H1 (cell line): ENCODE results near the gene SGCG. TPM values are rescaled to one million over a fixed set of nuclear protein-coding genes. Genes with fewer than 3 reads are reported as not detected.

Experiments used
- CTCF ChIA-PET: fragments of 300-600 bp; sonication (Branson Sonifier 250); formaldehyde crosslinking; loops from one replicate; lab custom pipeline; 2021; ENCODE audit not compliant: partially characterized antibody; lab: Charles Lee
- POLR2A ChIA-PET: fragments of 300-600 bp; sonication (Branson Sonifier 250); formaldehyde crosslinking; loops from one replicate; lab custom pipeline; 2021; ENCODE audit warnings: inconsistent platforms; ENCODE audit not compliant: partially characterized antibody; lab: Charles Lee
- DNase-seq, 2 experiments: peaks; one replicate each; pipeline versions ENCODE4 v3.0.0 to v3.0.0-alpha.2; 2010 to 2022; ENCODE audit warnings: low spot score in 2 of 2, low read depth in 1 of 2, mixed read lengths in 1 of 2
- FAIRE-seq: peaks from 2 replicates; lab custom pipeline; 2011; peaks lifted over from hg19 to GRCh38; lab: Jason Lieb, UNC
- H2AFZ ChIP-seq: 2 replicates; pipeline ENCODE4 v1.8.1; 2012; ENCODE audit warnings: low read length, inconsistent platforms
- H2AK5ac ChIP-seq: 2 replicates; pipeline ENCODE4 v1.6.1; 2013; ENCODE audit warnings: low read depth, low read length
- H2BK120ac ChIP-seq: replicated peaks from 2 replicates; pipeline ENCODE3; 2013; ENCODE audit warnings: low read depth, low read length, inconsistent platforms
- H2BK12ac ChIP-seq: 2 replicates; pipeline ENCODE4 v1.6.1; 2013; ENCODE audit warnings: low read depth, low read length
- H2BK15ac ChIP-seq: 2 replicates; pipeline ENCODE4 v1.6.1; 2013; ENCODE audit warnings: low read length
- H2BK20ac ChIP-seq: 2 replicates; pipeline ENCODE4 v1.6.1; 2013; ENCODE audit warnings: low read length
- H2BK5ac ChIP-seq: 2 replicates; pipeline ENCODE4 v1.6.1; 2013; ENCODE audit warnings: low read depth, low read length
- H3K14ac ChIP-seq: 2 replicates; pipeline ENCODE4 v1.6.1; 2013; ENCODE audit warnings: inconsistent platforms; ENCODE audit not compliant: insufficient read length
- H3K18ac ChIP-seq: 2 replicates; pipeline ENCODE4 v1.6.1; 2013; ENCODE audit warnings: low read length; ENCODE audit errors: extremely low read depth
- H3K23ac ChIP-seq: 2 replicates; pipeline ENCODE4 v1.6.1; 2013; ENCODE audit warnings: inconsistent platforms; ENCODE audit not compliant: insufficient read length
- H3K23me2 ChIP-seq: 2 replicates; pipeline ENCODE4 v1.6.1; 2013; ENCODE audit warnings: low read depth, low read length
- H3K27ac ChIP-seq: 2 replicates; pipeline ENCODE4 v1.6.1; 2011; ENCODE audit warnings: low read depth, low read length, inconsistent platforms
- H3K27me3 ChIP-seq, 4 experiments: replicated peaks in 1 of 4; 1 replicate in 1 of 4; 2 replicates in 3 of 4; pipeline versions ENCODE4 v1.6.1 to v1.8.1; 2011 to 2013; ENCODE audit warnings: low read length in 3 of 4, mild to moderate bottlenecking in 3 of 4, inconsistent platforms in 2 of 4, mixed read lengths in 2 of 4, moderate library complexity in 1 of 4; ENCODE audit not compliant: control insufficient read depth in 3 of 4, insufficient read depth in 3 of 4; ENCODE audit errors: extremely low read depth in 1 of 4
- H3K36me3 ChIP-seq, 4 experiments: 2 replicates each; pipeline versions ENCODE4 v1.6.1 to v1.8.1; 2011 to 2013; ENCODE audit warnings: mild to moderate bottlenecking in 4 of 4, low read length in 3 of 4, moderate library complexity in 2 of 4, control low read depth in 1 of 4, inconsistent platforms in 1 of 4; ENCODE audit not compliant: insufficient read depth in 4 of 4, control insufficient read depth in 2 of 4
- H3K4ac ChIP-seq: replicated peaks from 2 replicates; pipeline ENCODE3; 2013; ENCODE audit warnings: low read length, low read depth, mixed read lengths, inconsistent platforms; ENCODE audit not compliant: insufficient read length
- H3K4me1 ChIP-seq, 4 experiments: replicated peaks in 1 of 4; 1 replicate in 1 of 4; 2 replicates in 3 of 4; pipeline versions ENCODE4 v1.6.1 to v1.8.1; 2011 to 2013; ENCODE audit warnings: low read length in 3 of 4, inconsistent platforms in 2 of 4, mixed read lengths in 1 of 4; ENCODE audit not compliant: insufficient read depth in 4 of 4, control insufficient read depth in 3 of 4
- H3K4me2 ChIP-seq, 2 experiments: 2 replicates each; pipeline versions ENCODE4 v1.6.1 to v1.8.1; 2011 to 2013; ENCODE audit warnings: low read depth in 2 of 2, low read length in 2 of 2, control low read depth in 1 of 2, inconsistent platforms in 1 of 2, mild to moderate bottlenecking in 1 of 2; ENCODE audit not compliant: insufficient read depth in 1 of 2
- H3K4me3 ChIP-seq, 4 experiments: fragments of 200-600, 300-600 bp in 1 of 4; sonication (generic), shearing (Covaris generic), sonication (Bioruptor Twin) in 1 of 4; 2 replicates each; pipeline versions ENCODE4 v1.5.1 to v1.8.1; 2011 to 2016; ENCODE audit warnings: low read length in 4 of 4, low read depth in 3 of 4, control low read depth in 2 of 4, inconsistent platforms in 2 of 4, mild to moderate bottlenecking in 2 of 4, mixed read lengths in 1 of 4, moderate library complexity in 1 of 4; ENCODE audit not compliant: insufficient read depth in 2 of 4; ENCODE audit errors: extremely low read depth in 1 of 4
- H3K56ac ChIP-seq: replicated peaks from 2 replicates; pipeline ENCODE3; 2013; ENCODE audit warnings: low read depth, mild to moderate bottlenecking, mixed read lengths, low read length, inconsistent platforms; ENCODE audit not compliant: insufficient read length
- H3K79me1 ChIP-seq: 2 replicates; pipeline ENCODE4 v1.6.1; 2013; ENCODE audit warnings: low read depth, low read length, control low read depth
- H3K79me2 ChIP-seq, 2 experiments: 2 replicates each; pipeline versions ENCODE4 v1.6.1 to v1.8.1; 2012 to 2013; ENCODE audit warnings: low read length in 2 of 2, mild to moderate bottlenecking in 2 of 2, inconsistent platforms in 1 of 2; ENCODE audit not compliant: insufficient read depth in 2 of 2, control insufficient read depth in 1 of 2
- H3K9ac ChIP-seq, 4 experiments: replicated peaks in 1 of 4; 1 replicate in 1 of 4; 2 replicates in 3 of 4; pipeline versions ENCODE4 v1.6.1 to v1.8.1; 2011 to 2013; ENCODE audit warnings: low read depth in 3 of 4, low read length in 3 of 4, control low read depth in 2 of 4, mild to moderate bottlenecking in 2 of 4, moderate library complexity in 2 of 4, inconsistent platforms in 1 of 4; ENCODE audit errors: extremely low read depth in 1 of 4
- H3K9me3 ChIP-seq, 2 experiments: 2 replicates each; pipeline versions ENCODE4 v1.6.1 to v1.8.1; 2012 to 2013; ENCODE audit warnings: mild to moderate bottlenecking in 2 of 2, moderate library complexity in 2 of 2, control low read depth in 1 of 2, inconsistent platforms in 1 of 2, low read depth in 1 of 2, low read length in 1 of 2, mixed read lengths in 1 of 2; ENCODE audit not compliant: insufficient read depth in 2 of 2
- H4K20me1 ChIP-seq, 2 experiments: replicated peaks in 1 of 2; 2 replicates each; pipeline versions ENCODE3 to v1.8.1; 2011 to 2013; ENCODE audit warnings: inconsistent platforms in 2 of 2, low read length in 2 of 2, mild to moderate bottlenecking in 1 of 2; ENCODE audit not compliant: insufficient read depth in 2 of 2, control insufficient read depth in 1 of 2
- H4K5ac ChIP-seq: 2 replicates; pipeline ENCODE4 v1.6.1; 2013; ENCODE audit warnings: low read length, low read depth, mixed read lengths, inconsistent platforms; ENCODE audit not compliant: insufficient read length
- H4K8ac ChIP-seq: 2 replicates; pipeline ENCODE4 v1.8.0; 2013; ENCODE audit warnings: mild to moderate bottlenecking, moderate library complexity, low read length, inconsistent platforms; ENCODE audit not compliant: insufficient read depth; ENCODE audit errors: extremely low read depth
- H4K91ac ChIP-seq: replicated peaks from 2 replicates; pipeline ENCODE3; 2013; ENCODE audit warnings: low read length, mixed read lengths, inconsistent platforms; ENCODE audit not compliant: insufficient read length
- CHD1 ChIP-seq: IDR thresholded peaks from 2 replicates; pipeline ENCODE4 v1.6.1; 2012; ENCODE audit warnings: low read depth, low read length, improper control_type of control experiment
- CHD2 ChIP-seq: IDR thresholded peaks from 2 replicates; pipeline ENCODE4 v1.6.1; 2012; ENCODE audit warnings: low read length, improper control_type of control experiment
- CREB1 ChIP-seq: IDR thresholded peaks from 2 replicates; pipeline ENCODE4 v1.6.1; 2012; ENCODE audit warnings: inconsistent platforms
- EGR1 ChIP-seq: IDR thresholded peaks from 2 replicates; pipeline ENCODE4 v1.6.1; 2011; ENCODE audit warnings: low read depth, low read length, borderline replicate concordance
- GABPA ChIP-seq: IDR thresholded peaks from 2 replicates; pipeline ENCODE4 v1.6.1; 2011; ENCODE audit warnings: mild to moderate bottlenecking, low read length, moderate library complexity, borderline replicate concordance; ENCODE audit not compliant: insufficient read depth
- HDAC6 ChIP-seq: IDR thresholded peaks from one replicate; pipeline ENCODE4 v1.7.1; 2012; ENCODE audit warnings: low read depth, mild to moderate bottlenecking, inconsistent platforms, low read length, moderate library complexity
- KDM4A ChIP-seq: IDR thresholded peaks from one replicate; pipeline ENCODE4 v1.7.1; 2012; ENCODE audit warnings: low read depth, mild to moderate bottlenecking, moderate library complexity, low read length, inconsistent platforms; ENCODE audit not compliant: severe bottlenecking
- NRF1 ChIP-seq: IDR thresholded peaks from 2 replicates; pipeline ENCODE4 v1.6.1; 2011; ENCODE audit warnings: mild to moderate bottlenecking, low read depth, low read length, improper control_type of control experiment
- PHF8 ChIP-seq: fragments of 200-600 bp; sonication (generic); conservative IDR thresholded peaks from 2 replicates; pipeline ENCODE4 v1.7.1; 2012; ENCODE audit warnings: low read depth, mild to moderate bottlenecking, inconsistent platforms, low read length, moderate library complexity
- POLR2A ChIP-seq, 2 experiments: IDR thresholded peaks; 1 replicate in 1 of 2; 2 replicates in 1 of 2; pipeline ENCODE4 v1.6.1; 2011; ENCODE audit warnings: low read depth in 2 of 2, low read length in 2 of 2, mild to moderate bottlenecking in 2 of 2; ENCODE audit errors: control extremely low read depth in 1 of 2
- RAD21 ChIP-seq, 2 experiments: IDR thresholded peaks in 1 of 2; conservative IDR thresholded peaks in 1 of 2; 2 replicates each; pipeline ENCODE4 v1.6.1; 2011; ENCODE audit warnings: low read depth in 2 of 2, low read length in 2 of 2, improper control_type of control experiment in 1 of 2, inconsistent platforms in 1 of 2, mild to moderate bottlenecking in 1 of 2, moderate library complexity in 1 of 2
- RXRA ChIP-seq: IDR thresholded peaks from 2 replicates; pipeline ENCODE4 v1.6.1; 2011; ENCODE audit warnings: low read depth, mild to moderate bottlenecking, low read length, moderate library complexity; ENCODE audit not compliant: insufficient read depth
- SIRT6 ChIP-seq: IDR thresholded peaks from one replicate; pipeline ENCODE4 v1.7.1; 2012; ENCODE audit warnings: low read length, inconsistent platforms
- SP1 ChIP-seq: IDR thresholded peaks from 2 replicates; pipeline ENCODE4 v1.6.1; 2011; ENCODE audit warnings: low read depth, low read length
- SP2 ChIP-seq: IDR thresholded peaks from 2 replicates; pipeline ENCODE4 v1.6.1; 2012; ENCODE audit warnings: mild to moderate bottlenecking, low read length, inconsistent platforms
- TAF1 ChIP-seq: IDR thresholded peaks from 2 replicates; pipeline ENCODE4 v1.6.1; 2011; ENCODE audit warnings: mild to moderate bottlenecking, low read depth, low read length
- TEAD4 ChIP-seq: IDR thresholded peaks from 2 replicates; pipeline ENCODE4 v1.6.1; 2012; ENCODE audit warnings: low read depth, low read length, inconsistent platforms, mixed read lengths
- WGBS, 2 experiments: shearing (Covaris generic) in 1 of 2; methylation state at CpG; one replicate each; pipeline versions ENCODE4 v1.1.6 to v1.1.7; 2013 to 2015; ENCODE audit warnings: low lambda C conversion rate in 2 of 2, mixed read lengths in 2 of 2, inconsistent platforms in 1 of 2, low coverage in 1 of 2, missing lambda C conversion rate in 1 of 2; ENCODE audit not compliant: insufficient replicate concordance in 2 of 2, insufficient coverage in 1 of 2, insufficient read length in 1 of 2; ENCODE audit errors: extremely low coverage in 1 of 2, missing lambda C conversion rate in 1 of 2; 5-methylcytosine and 5-hydroxymethylcytosine counted together
- polyA plus RNA-seq, 7 experiments: library from polyadenylated mRNA; depleted of rRNA in 3 of 7; stranded (reverse) in 5 of 7; unstranded in 2 of 7; fragments of >200 nt in 5 of 7; fragments of 200-250 nt in 2 of 7; gene quantifications; 1 replicate in 5 of 7; 2 replicates in 1 of 7; 4 replicates in 1 of 7; pipeline versions ENCODE4 v1.2.1 to v1.2.3, GENCODE V29; 2011 to 2013; ENCODE audit warnings: missing spikeins in 2 of 7, mixed read lengths in 2 of 7
- total RNA-seq: library from RNA; stranded (reverse); fragmentation: NEBNext Ultra II Directional; extraction: Animal tissue kit (Norgen Biotek cat#: 25700); gene quantifications from 2 replicates; pipeline ENCODE4 v1.2.1, GENCODE V29; 2021

The SGCG gene
- total and polyA plus RNA-seq, 2 of the 8 experiments (the other 6 are each of a cell fraction or from before 2014, with no cell fraction given), result 0.05 TPM; not detected in 1

GRCh38 chr13:23183292-23183691, 2.5 kb downstream of the SGCG start:
- H2AK5ac ChIP-seq, result no peak overlapping the region
- TF ChIP-seq CREB1 (no peak), RXRA (no peak), TAF1 (no peak), GABPA (no peak), CHD2 (no peak), SIRT6 (no peak), CHD1 (no peak), EGR1 (no peak), RAD21 (IDR thresholded peaks at IDR 0.05 in 1 of 2, conservative IDR thresholded peaks at IDR 0.05 in 1 of 2; ENCODE audit: low read depth in 2 of 2, low read length in 2 of 2) (no peak), POLR2A (IDR thresholded peaks at IDR 0.05; ENCODE audit: control extremely low read depth in 1 of 2, low read depth in 2 of 2, low read length in 2 of 2) (no peak), PHF8 (no peak), KDM4A (no peak), NRF1 (no peak), TEAD4 (no peak), SP2 (no peak), HDAC6 (no peak), SP1 (no peak)
- H4K20me1 ChIP-seq, result no peaks in the 10 kb centered on the region
- H3K23ac ChIP-seq, result no peak overlapping the region
- ChIA-PET POLR2A (no interaction called here), CTCF (interaction anchor here (1.0 kb wide), 1 partner anchor 136 kb away, joined by 3 read pairs; no protein-coding TSS in a partner anchor)
- no peaks in the 10 kb centered on the region for H3K4me1 ChIP-seq
- no peak overlapping the region for H2BK20ac ChIP-seq
- H3K18ac ChIP-seq, result no peak overlapping the region
- 89 to 100% methylated on average over 1 to 7 of the region's 7 CpGs for WGBS, 2 experiments
- no peaks in the 10 kb centered on the region for H3K23me2 ChIP-seq
- H3K4me3 ChIP-seq, result no peak overlapping the region
- no peak overlapping the region for H3K27ac ChIP-seq
- no peak overlapping the region for H2BK120ac ChIP-seq
- no peaks in the 10 kb centered on the region for H3K79me2 ChIP-seq
- no peak overlapping the region for H3K4me2 ChIP-seq
- no peaks in the 10 kb centered on the region for H3K36me3 ChIP-seq
- no peak overlapping the region for H4K5ac ChIP-seq
- FAIRE-seq, result no peak
- no peak overlapping the region for H3K9ac ChIP-seq
- 0 out of 2 replicates have a peak overlapping the region, but pooled peaks have one; percentile 58 for H2AFZ ChIP-seq
- DNase-seq, result no peak
- H2BK5ac ChIP-seq, result no peak overlapping the region
- H4K91ac ChIP-seq, result no peak overlapping the region
- no peak overlapping the region for H3K4ac ChIP-seq
- no peak overlapping the region for H3K56ac ChIP-seq
- no peak overlapping the region for H4K8ac ChIP-seq
- no peaks in the 10 kb centered on the region for H3K27me3 ChIP-seq
- no peak overlapping the region for H2BK15ac ChIP-seq
- no peak overlapping the region for H3K14ac ChIP-seq
- H2BK12ac ChIP-seq, result no peak overlapping the region
- no peaks in the 10 kb centered on the region for H3K9me3 ChIP-seq
- H3K79me1 ChIP-seq, result no peaks in the 10 kb centered on the region
